22Rv1 (cell line): ENCODE data around the gene PARD3B.

Experiments
- ZFX ChIP-seq: fragments of 450-650 bp; IDR thresholded peaks from 2 replicates; pipeline ENCODE4 v1.6.1; 2017; ENCODE audit warnings: antibody characterized with exemption, borderline replicate concordance
- TF ChIP-seq, protein P1 (sequence below): fragments of 450-650 bp; IDR thresholded peaks from 2 replicates; pipeline ENCODE4 v1.5.1; 2017; ENCODE audit warnings: mild to moderate bottlenecking

DNA sequence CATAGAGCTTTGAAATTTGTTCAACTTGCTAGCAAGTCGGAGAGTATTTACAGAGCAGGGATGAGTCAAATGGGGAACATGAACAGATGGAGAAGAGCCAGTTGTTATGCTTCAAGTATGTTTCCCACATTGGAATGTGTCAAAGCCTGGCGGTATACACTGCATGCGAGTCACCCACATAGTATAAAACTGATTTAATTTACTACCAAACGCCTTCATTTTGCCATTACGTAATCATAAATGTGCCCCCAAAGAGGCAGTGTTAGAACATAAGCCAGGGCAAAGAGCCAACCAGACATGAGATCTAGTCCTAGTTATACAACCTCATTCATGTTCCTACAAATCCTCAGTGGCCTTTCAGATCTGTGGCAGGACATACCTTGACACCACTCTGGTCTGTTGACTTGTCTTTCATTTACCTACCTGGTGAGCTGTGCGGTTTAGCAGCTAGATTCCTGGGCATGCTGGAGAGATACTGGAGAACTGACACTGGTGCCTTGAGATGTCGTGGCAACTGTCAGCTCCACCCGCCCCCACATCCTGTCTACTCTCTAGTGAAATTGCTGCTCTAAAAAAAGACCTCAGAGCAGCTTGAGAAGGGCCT, 1115.3 kb downstream of the PARD3B start:
- TF ChIP-seq, protein P1, sequence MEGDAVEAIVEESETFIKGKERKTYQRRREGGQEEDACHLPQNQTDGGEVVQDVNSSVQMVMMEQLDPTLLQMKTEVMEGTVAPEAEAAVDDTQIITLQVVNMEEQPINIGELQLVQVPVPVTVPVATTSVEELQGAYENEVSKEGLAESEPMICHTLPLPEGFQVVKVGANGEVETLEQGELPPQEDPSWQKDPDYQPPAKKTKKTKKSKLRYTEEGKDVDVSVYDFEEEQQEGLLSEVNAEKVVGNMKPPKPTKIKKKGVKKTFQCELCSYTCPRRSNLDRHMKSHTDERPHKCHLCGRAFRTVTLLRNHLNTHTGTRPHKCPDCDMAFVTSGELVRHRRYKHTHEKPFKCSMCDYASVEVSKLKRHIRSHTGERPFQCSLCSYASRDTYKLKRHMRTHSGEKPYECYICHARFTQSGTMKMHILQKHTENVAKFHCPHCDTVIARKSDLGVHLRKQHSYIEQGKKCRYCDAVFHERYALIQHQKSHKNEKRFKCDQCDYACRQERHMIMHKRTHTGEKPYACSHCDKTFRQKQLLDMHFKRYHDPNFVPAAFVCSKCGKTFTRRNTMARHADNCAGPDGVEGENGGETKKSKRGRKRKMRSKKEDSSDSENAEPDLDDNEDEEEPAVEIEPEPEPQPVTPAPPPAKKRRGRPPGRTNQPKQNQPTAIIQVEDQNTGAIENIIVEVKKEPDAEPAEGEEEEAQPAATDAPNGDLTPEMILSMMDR = no peak
- no peak for TF ChIP-seq ZFX
